ENCODE measurements around the gene MYO7A. TPM values are rescaled to one million over a fixed set of nuclear protein-coding genes. Genes with fewer than 3 reads are reported as not detected.
A peak's percentile ranks its signal among the peaks of the same experiment; 100 is the strongest.
"Not testable (repeated sequence)": the region's sequence is repeated elsewhere in the genome, so short reads cannot be mapped to it uniquely, and the experiment has no call there.

Gene MYO7A
- total RNA-seq, 8 experiments from 2014 or later, result 0.71 to 23.1 (median 5.8) TPM

GRCh38 chr11:77095551-77096490 lies 32.2 kb upstream of the MYO7A start:
- ATAC-seq (replicated peaks in 6 of 8), result no peak
- Histone ChIP-seq H3K4me3 (no peak overlapping the region), H3K4me1 (replicated peaks in 1 of 2) (no peaks in the 10 kb centered on the region), H3K27ac (no peak overlapping the region)
- in situ Hi-C loops (cut with MboI; ENCODE audit: low pct_unique_long_range_greater_than_20kb in 2 of 9, low sequenced_read_pairs in 9 of 9, unreplicated experiment in 9 of 9), result no loop called here
- WGBS, 10 experiments, result 60 to 100% (median 79%) methylated on average over 2 to 8 of the region's 21 CpGs; no CpG with 5 or more reads in 3 of the 10 experiments

- 100% methylated on average over 1 of the region's 8 CpGs; no CpG with 5 or more reads in 8 of the 10 experiments for whole genome bisulfite sequencing, 10 experiments
Observed at GRCh38 chr11:77096591-77097019, 31.4 kb upstream of the MYO7A start.

DNA sequence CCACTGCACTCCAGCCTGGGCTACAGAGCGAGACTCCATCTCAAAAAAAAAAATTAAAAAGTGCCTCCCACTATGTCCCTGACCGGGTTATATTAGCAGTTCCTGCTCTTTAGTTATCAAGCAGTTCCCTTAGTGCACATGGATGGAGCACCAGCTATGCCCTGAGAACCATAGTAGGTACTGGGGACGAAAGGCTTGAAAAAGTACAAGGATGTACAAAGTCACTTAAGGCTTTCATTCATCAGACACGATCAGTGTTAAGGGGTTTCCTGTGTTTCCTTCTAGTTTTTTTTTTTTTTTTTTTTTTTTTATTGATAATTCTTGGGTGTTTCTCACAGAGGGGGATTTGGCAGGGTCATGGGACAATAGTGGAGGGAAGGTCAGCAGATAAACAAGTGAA lies 30.9 kb upstream of the MYO7A start:
- H3K27ac ChIP-seq; in situ Hi-C loops (cut with MboI; ENCODE audit: low pct_unique_long_range_greater_than_20kb in 2 of 9, low sequenced_read_pairs in 9 of 9, unreplicated experiment in 9 of 9); H3K4me1 ChIP-seq (replicated peaks in 1 of 2); ATAC-seq (replicated peaks in 6 of 8); H3K4me3 ChIP-seq: not testable (repeated sequence)
- WGBS, 10 experiments, result 0 to 100% (median 100%) methylated on average over 1 to 3 of the region's 4 CpGs; no CpG with 5 or more reads in 1 of the 10 experiments

More at GRCh38 chr11:77096591-77097019, 31.4 kb upstream of the MYO7A start:
- in situ Hi-C loops (cut with MboI; ENCODE audit: low pct_unique_long_range_greater_than_20kb in 2 of 9, low sequenced_read_pairs in 9 of 9, unreplicated experiment in 9 of 9), result no loop called here
- Histone ChIP-seq H3K4me1 (replicated peaks in 1 of 2) (no peaks in the 10 kb centered on the region), H3K4me3 (no peak overlapping the region), H3K27ac (no peak overlapping the region)
- ATAC-seq (replicated peaks in 6 of 8), result peak in 2 of 8 experiments; percentile 19 to 56

- in situ Hi-C loops (cut with MboI; ENCODE audit: low pct_unique_long_range_greater_than_20kb in 2 of 9, low sequenced_read_pairs in 9 of 9, unreplicated experiment in 9 of 9), result loop anchor here in 1 of 9 experiments (10.0 kb wide), 1 partner anchor 46 kb away; no protein-coding TSS in a partner anchor
- WGBS, 10 experiments, result 80 to 100% (median 100%) methylated on average over 1 to 5 of the region's 14 CpGs; no CpG with 5 or more reads in 2 of the 10 experiments
- no peak for ATAC-seq (replicated peaks in 6 of 8)
- Histone ChIP-seq H3K27ac (no peak overlapping the region), H3K4me3 (no peak overlapping the region), H3K4me1 (replicated peaks in 1 of 2) (no peaks in the 10 kb centered on the region)
Observed at GRCh38 chr11:77100166-77101042, 27.6 kb upstream of the MYO7A start.

GRCh38 chr11:77101043-77101537 lies 27.0 kb upstream of the MYO7A start:
- H3K27ac ChIP-seq, result no peak overlapping the region
- WGBS, 10 experiments, result 60 to 100% (median 88%) methylated on average over 1 to 5 of the region's 5 CpGs; no CpG with 5 or more reads in 3 of the 10 experiments
- in situ Hi-C loops (cut with MboI; ENCODE audit: low pct_unique_long_range_greater_than_20kb in 2 of 9, low sequenced_read_pairs in 9 of 9, unreplicated experiment in 9 of 9), result loop anchor here in 1 of 9 experiments (10.0 kb wide), 1 partner anchor 46 kb away; no protein-coding TSS in a partner anchor
- peak in 3 of 8 experiments; percentile 10 to 41 (median 16) for ATAC-seq (replicated peaks in 6 of 8)
- H3K4me3 ChIP-seq, result no peak overlapping the region
- no peaks in the 10 kb centered on the region for H3K4me1 ChIP-seq (replicated peaks in 1 of 2)

DNA sequence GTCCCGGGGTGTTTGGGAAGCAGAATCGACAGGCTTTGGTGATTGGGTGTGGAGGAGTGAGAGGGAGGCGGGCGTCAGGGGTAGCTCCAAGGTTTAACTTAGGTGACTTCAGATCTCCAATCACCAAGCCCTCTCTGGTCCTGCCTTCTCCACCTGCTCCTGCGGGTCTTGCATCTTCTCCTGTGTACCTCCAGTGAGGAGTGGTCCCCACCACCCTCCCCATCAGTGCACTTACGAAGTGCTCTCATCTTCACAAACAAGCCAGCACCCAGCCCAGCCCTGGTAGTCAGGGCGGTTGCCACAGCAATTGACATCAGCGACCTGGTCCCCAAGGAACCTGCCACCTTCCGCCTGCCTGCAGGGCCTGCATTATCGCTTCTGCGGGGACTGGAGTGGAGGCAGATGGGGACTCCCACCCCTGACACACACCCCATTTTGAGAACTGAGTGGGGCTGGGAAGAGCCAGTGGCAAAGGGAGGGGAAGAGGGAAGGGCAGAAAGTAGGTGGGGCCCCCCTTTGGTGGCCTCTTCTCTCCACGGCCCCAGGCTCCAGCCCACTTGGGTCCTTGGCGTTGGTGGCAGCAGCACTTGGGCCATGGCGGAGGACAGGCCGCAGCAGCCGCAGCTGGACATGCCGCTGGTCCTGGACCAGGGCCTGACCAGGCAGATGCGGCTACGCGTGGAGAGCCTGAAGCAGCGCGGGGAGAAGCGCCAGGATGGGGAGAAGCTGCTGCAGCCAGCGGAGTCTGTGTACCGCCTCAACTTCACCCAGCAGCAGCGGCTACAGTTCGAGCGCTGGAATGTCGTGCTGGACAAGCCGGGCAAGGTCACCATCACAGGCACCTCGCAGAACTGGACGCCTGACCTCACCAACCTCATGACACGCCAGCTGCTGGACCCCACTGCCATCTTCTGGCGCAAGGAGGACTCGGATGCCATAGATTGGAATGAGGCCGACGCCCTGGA lies 25.5 kb upstream of the MYO7A start, which contains the start of gene OMP:
Gene OMP (plus strand): TSS at position 595 of the 965 bp plus-strand sequence. CDS start 0 bp downstream, at position 595.
- in situ Hi-C loops (cut with MboI; ENCODE audit: low pct_unique_long_range_greater_than_20kb in 2 of 9, low sequenced_read_pairs in 9 of 9, unreplicated experiment in 9 of 9), result loop anchor here in 1 of 9 experiments (10.0 kb wide), 1 partner anchor 48 kb away; no protein-coding TSS in a partner anchor
- ATAC-seq (replicated peaks in 6 of 8), result no peak
- no peak within 1 kb of the TSS for H3K27ac ChIP-seq
- WGBS, 10 experiments, result 57 to 100% (median 96%) methylated on average over 1 to 10 of the region's 37 CpGs; no CpG with 5 or more reads in 4 of the 10 experiments
- no peak within 1 kb of the TSS for H3K4me3 ChIP-seq
- no peaks in the 10 kb centered on the region for H3K4me1 ChIP-seq (replicated peaks in 1 of 2)

DNA sequence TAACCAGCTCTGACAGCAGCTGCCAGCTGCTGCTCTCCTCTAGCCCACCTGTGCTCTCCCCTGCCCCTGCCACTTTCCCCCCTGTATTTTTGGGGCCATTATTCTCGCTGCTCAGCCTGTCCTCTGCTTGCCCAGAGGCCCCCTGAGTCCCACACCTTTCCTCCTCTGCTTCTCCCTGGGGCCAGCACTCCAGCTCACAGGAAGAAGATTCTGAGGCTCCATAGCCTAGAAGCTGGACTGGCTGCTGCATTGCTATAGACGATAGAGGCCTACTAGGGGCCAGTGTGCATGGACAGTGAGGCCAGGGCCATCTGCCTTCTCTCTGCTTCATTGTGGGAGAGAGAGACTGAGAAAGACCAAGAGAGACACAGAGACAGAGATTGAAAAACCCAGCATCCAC lies 24.7 kb upstream of the MYO7A start:
- Histone ChIP-seq H3K4me3 (no peak overlapping the region), H3K27ac (no peak overlapping the region), H3K4me1 (replicated peaks in 1 of 2) (no peaks in the 10 kb centered on the region)
- ATAC-seq (replicated peaks in 6 of 8), result no peak
- in situ Hi-C loops (cut with MboI; ENCODE audit: low pct_unique_long_range_greater_than_20kb in 2 of 9, low sequenced_read_pairs in 9 of 9, unreplicated experiment in 9 of 9), result loop anchor here in 1 of 9 experiments (10.0 kb wide), 1 partner anchor 49 kb away; no protein-coding TSS in a partner anchor
- 89 to 100% methylated on average over 1 of the region's 2 CpGs; no CpG with 5 or more reads in 8 of the 10 experiments for WGBS, 10 experiments

DNA sequence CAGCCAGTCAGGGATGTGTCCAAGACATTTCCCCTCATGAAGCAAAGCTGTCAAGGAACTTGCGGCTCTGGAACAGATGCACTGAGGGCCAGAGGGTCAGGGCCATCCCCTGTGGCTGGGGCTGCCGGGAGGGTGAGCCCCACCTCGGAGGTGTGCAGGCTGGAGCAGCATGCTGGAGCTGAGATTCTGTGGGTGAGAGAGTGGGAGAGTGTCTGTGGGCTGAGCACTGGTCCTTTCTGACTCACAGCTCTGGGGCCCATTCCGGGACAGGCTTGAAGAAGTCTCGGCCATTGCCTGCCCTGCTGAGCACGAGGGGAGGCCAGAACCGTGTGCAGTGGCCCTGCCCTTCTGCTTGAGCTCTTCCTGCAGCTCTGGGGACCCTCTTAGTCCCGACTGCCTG lies 23.3 kb upstream of the MYO7A start:
- no peak for ATAC-seq (replicated peaks in 6 of 8)
- in situ Hi-C loops (cut with MboI; ENCODE audit: low pct_unique_long_range_greater_than_20kb in 2 of 9, low sequenced_read_pairs in 9 of 9, unreplicated experiment in 9 of 9), result loop anchor here in 1 of 9 experiments (10.0 kb wide), 1 partner anchor 50 kb away; no protein-coding TSS in a partner anchor
- no peaks in the 10 kb centered on the region for H3K4me1 ChIP-seq (replicated peaks in 1 of 2)
- WGBS, 10 experiments, result 82 to 100% (median 93%) methylated on average over 1 to 5 of the region's 8 CpGs; no CpG with 5 or more reads in 5 of the 10 experiments
- no peak overlapping the region for H3K27ac ChIP-seq
- no peak overlapping the region for H3K4me3 ChIP-seq

- Histone ChIP-seq H3K4me3 (no peak overlapping the region), H3K4me1 (replicated peaks in 1 of 2) (peaks cover 0 to 2% of the 10 kb centered on the region in 2 donors), H3K27ac (no peak overlapping the region)
- ATAC-seq (replicated peaks in 6 of 8), result peak in 2 of 8 experiments; percentile 11 to 51
- in situ Hi-C loops (cut with MboI; ENCODE audit: low pct_unique_long_range_greater_than_20kb in 2 of 9, low sequenced_read_pairs in 9 of 9, unreplicated experiment in 9 of 9), result loop anchor here in 1 of 9 experiments (10.0 kb wide), 1 partner anchor 52 kb away; no protein-coding TSS in a partner anchor
- WGBS, 10 experiments, result 76 to 100% (median 95%) methylated on average over 1 to 4 of the region's 7 CpGs; no CpG with 5 or more reads in 7 of the 10 experiments
Observed at GRCh38 chr11:77106321-77106720, 21.7 kb upstream of the MYO7A start.

DNA sequence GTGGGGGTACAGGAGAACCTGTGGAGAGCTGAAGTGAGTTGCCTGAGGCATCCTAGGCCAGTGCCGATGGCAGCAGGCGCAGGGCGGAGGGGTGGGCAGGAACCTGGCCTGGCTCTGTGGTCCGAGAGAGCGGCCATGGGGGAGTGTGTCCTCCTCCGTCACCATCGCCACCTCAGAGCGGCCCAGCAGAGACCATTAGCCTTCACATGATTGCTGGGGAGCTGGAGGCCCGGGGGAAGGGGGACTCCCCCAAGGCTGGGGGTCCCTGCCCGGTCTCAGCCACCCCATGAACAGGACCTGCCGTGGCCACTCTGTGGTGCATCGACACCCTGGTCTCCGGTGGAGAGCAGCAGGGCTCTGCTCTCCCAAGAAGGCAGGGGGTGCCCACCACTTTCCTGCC lies 21.3 kb upstream of the MYO7A start:
- Histone ChIP-seq H3K27ac (no peak overlapping the region), H3K4me3 (no peak overlapping the region), H3K4me1 (replicated peaks in 1 of 2) (peaks cover 0 to 2% of the 10 kb centered on the region in 2 donors)
- no peak for ATAC-seq (replicated peaks in 6 of 8)
- WGBS, 10 experiments, result 92 to 100% (median 100%) methylated on average over 2 of the region's 13 CpGs; no CpG with 5 or more reads in 7 of the 10 experiments
- in situ Hi-C loops (cut with MboI; ENCODE audit: low pct_unique_long_range_greater_than_20kb in 2 of 9, low sequenced_read_pairs in 9 of 9, unreplicated experiment in 9 of 9), result loop anchor here in 1 of 9 experiments (10.0 kb wide), 1 partner anchor 52 kb away; no protein-coding TSS in a partner anchor

- Histone ChIP-seq H3K4me3 (no peak overlapping the region), H3K27ac (no peak overlapping the region), H3K4me1 (replicated peaks in 1 of 2) (peaks cover 0 to 2% of the 10 kb centered on the region in 2 donors)
- 0 to 89% (median 81%) methylated on average over 1 to 3 of the region's 3 CpGs; no CpG with 5 or more reads in 6 of the 10 experiments for WGBS, 10 experiments
- peak in 5 of 8 experiments; percentile 7 to 24 (median 19) for ATAC-seq (replicated peaks in 6 of 8)
- in situ Hi-C loops (cut with MboI; ENCODE audit: low pct_unique_long_range_greater_than_20kb in 2 of 9, low sequenced_read_pairs in 9 of 9, unreplicated experiment in 9 of 9), result loop anchor here in 1 of 9 experiments (10.0 kb wide), 1 partner anchor 53 kb away; no protein-coding TSS in a partner anchor
Observed at GRCh38 chr11:77107950-77108349, 20.1 kb upstream of the MYO7A start.

Measured in motor neuron (in vitro differentiated cells).